Tibial nerve (tissue), 4 donors: Measurements from ENCODE around the gene USP24. TPM values are rescaled to one million over a fixed set of nuclear protein-coding genes. Genes with fewer than 3 reads are reported as not detected.

Experiments used
- DNase-seq, 2 donors: peaks; one replicate each; pipeline ENCODE4 v3.0.0-alpha.2; 2019; ENCODE audit warnings: low spot score in 2 of 2
- H3K27ac ChIP-seq, 4 donors: fragments of 200-600 bp; sonication (generic) in 3 of 4; one replicate each; pipeline ENCODE4 v1.5.1; 2017 to 2019; ENCODE audit warnings: mild to moderate bottlenecking in 1 of 4
- H3K27me3 ChIP-seq, 2 donors: fragments of 200-600 bp; sonication (generic) in 1 of 2; one replicate each; pipeline versions ENCODE4 v1.5.1 to v1.6.0; 2017 to 2019
- H3K36me3 ChIP-seq, 3 donors: fragments of 200-600 bp; sonication (generic); one replicate each; pipeline ENCODE4 v1.5.1; 2018 to 2019
- H3K4me1 ChIP-seq, 4 donors: fragments of 200-600 bp; sonication (generic) in 3 of 4; one replicate each; pipeline ENCODE4 v1.5.1; 2017 to 2019
- H3K4me3 ChIP-seq, 4 donors: fragments of 200-600 bp; sonication (generic) in 3 of 4; one replicate each; pipeline ENCODE4 v1.5.1; 2017 to 2019; ENCODE audit warnings: mild to moderate bottlenecking in 1 of 4, moderate library complexity in 1 of 4
- H3K9me3 ChIP-seq, 4 donors: fragments of 200-600 bp; sonication (generic) in 3 of 4; one replicate each; pipeline ENCODE4 v1.5.1; 2017 to 2019
- EP300 ChIP-seq, 2 donors: sonication (generic); formaldehyde crosslinking; IDR thresholded peaks; one replicate each; pipeline ENCODE4 v1.6.1; 2017; ENCODE audit warnings: antibody characterized with exemption in 2 of 2, mild to moderate bottlenecking in 1 of 2
- POLR2A ChIP-seq, 2 donors: fragments of 450-650 bp; IDR thresholded peaks; one replicate each; pipeline ENCODE4 v1.6.1; 2017; ENCODE audit warnings: antibody characterized with exemption in 2 of 2, mild to moderate bottlenecking in 2 of 2, moderate library complexity in 2 of 2
- WGBS, 2 donors: methylation state at CpG; one replicate each; pipeline ENCODE4 v1.1.5; 2018; 5-methylcytosine and 5-hydroxymethylcytosine counted together
- total RNA-seq, 4 donors: library from RNA; depleted of rRNA; stranded (reverse); fragments of >200 nt; gene quantifications; one replicate each; pipeline ENCODE4 v1.1.0, GENCODE V29; 2016
- TF ChIP-seq, protein P1 (sequence below), 5 experiments: fragments of 200-600 bp in 3 of 5; fragments of 450-650 bp in 2 of 5; sonication (generic) in 3 of 5; IDR thresholded peaks; one replicate each; pipeline ENCODE4 v1.5.1; 2016 to 2019; ENCODE audit warnings: antibody characterized with exemption in 5 of 5, mild to moderate bottlenecking in 3 of 5, moderate library complexity in 2 of 5

USP24 gene, protein sequence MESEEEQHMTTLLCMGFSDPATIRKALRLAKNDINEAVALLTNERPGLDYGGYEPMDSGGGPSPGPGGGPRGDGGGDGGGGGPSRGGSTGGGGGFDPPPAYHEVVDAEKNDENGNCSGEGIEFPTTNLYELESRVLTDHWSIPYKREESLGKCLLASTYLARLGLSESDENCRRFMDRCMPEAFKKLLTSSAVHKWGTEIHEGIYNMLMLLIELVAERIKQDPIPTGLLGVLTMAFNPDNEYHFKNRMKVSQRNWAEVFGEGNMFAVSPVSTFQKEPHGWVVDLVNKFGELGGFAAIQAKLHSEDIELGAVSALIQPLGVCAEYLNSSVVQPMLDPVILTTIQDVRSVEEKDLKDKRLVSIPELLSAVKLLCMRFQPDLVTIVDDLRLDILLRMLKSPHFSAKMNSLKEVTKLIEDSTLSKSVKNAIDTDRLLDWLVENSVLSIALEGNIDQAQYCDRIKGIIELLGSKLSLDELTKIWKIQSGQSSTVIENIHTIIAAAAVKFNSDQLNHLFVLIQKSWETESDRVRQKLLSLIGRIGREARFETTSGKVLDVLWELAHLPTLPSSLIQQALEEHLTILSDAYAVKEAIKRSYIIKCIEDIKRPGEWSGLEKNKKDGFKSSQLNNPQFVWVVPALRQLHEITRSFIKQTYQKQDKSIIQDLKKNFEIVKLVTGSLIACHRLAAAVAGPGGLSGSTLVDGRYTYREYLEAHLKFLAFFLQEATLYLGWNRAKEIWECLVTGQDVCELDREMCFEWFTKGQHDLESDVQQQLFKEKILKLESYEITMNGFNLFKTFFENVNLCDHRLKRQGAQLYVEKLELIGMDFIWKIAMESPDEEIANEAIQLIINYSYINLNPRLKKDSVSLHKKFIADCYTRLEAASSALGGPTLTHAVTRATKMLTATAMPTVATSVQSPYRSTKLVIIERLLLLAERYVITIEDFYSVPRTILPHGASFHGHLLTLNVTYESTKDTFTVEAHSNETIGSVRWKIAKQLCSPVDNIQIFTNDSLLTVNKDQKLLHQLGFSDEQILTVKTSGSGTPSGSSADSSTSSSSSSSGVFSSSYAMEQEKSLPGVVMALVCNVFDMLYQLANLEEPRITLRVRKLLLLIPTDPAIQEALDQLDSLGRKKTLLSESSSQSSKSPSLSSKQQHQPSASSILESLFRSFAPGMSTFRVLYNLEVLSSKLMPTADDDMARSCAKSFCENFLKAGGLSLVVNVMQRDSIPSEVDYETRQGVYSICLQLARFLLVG (N-terminal part only)
- total RNA-seq, result 10 to 100 TPM; 46.8 to 63.8 (median 55.7) TPM

DNA sequence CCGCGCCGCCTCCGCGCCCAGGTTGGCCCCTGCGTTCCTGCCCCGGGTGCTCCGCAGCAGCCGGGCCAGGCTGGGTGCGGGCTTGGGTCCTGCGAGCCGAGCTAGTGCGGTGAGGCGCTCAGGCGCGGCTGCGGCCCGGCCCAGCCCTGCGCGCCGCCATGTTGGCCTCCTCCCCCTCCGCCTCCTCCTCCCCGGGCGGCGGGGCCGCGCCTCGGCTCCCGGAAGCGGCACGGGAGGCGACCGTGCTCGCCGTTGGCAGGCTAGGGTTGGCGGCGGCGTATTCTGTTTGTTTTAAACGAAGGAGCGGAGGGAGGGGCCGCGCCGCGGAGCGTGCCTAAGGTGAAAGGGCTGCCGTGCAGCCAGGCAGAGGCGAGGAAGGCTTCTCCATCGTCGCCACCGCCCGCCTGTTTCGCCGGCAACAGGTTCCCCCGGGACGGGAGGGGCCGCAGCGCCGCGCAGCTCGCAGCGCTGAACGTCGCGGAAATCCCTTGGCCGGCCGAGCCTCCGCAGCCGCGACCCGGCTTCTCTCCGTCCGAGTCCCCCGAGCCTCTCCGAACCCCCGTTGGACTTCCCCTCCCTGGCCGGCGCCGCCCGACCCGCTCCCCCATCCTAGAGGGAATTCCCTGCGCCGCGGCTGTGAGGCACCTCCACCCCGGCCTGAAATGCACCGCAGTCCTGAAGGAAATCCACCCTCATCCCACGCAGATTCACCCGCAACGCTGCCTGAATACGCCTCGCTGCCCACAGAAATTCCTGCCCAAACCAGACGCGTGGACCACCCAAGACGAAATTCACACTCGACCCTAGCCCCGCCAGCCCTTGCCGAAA lies at the start of gene USP24:
TSS of gene USP24 (minus strand) at position 171 of the 828 bp plus-strand sequence. CDS start 251 bp downstream, outside the sequence.
- Histone ChIP-seq H3K9me3 (no peaks in the 10 kb centered on the region), H3K27me3 (no peaks in the 10 kb centered on the region), H3K27ac (peak within 1 kb of the TSS; percentile 85 to 98 (median 95)), H3K4me3 (peak within 1 kb of the TSS; percentile 43 to 96 (median 74)), H3K4me1 (peaks cover 0 to 60% (median 33%) of the 10 kb centered on the region in 4 donors), H3K36me3 (no peaks in the 10 kb centered on the region)
- peak; percentile 48 to 53 for DNase-seq
- WGBS, 2 donors, result 0% methylated on average over 56 to 76 of the region's 96 CpGs
- TF ChIP-seq, protein P1, sequence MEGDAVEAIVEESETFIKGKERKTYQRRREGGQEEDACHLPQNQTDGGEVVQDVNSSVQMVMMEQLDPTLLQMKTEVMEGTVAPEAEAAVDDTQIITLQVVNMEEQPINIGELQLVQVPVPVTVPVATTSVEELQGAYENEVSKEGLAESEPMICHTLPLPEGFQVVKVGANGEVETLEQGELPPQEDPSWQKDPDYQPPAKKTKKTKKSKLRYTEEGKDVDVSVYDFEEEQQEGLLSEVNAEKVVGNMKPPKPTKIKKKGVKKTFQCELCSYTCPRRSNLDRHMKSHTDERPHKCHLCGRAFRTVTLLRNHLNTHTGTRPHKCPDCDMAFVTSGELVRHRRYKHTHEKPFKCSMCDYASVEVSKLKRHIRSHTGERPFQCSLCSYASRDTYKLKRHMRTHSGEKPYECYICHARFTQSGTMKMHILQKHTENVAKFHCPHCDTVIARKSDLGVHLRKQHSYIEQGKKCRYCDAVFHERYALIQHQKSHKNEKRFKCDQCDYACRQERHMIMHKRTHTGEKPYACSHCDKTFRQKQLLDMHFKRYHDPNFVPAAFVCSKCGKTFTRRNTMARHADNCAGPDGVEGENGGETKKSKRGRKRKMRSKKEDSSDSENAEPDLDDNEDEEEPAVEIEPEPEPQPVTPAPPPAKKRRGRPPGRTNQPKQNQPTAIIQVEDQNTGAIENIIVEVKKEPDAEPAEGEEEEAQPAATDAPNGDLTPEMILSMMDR (IDR thresholded peaks at IDR 0.05), result peak in 1 of 5 experiments; percentile 24
- peak in 1 of 2 donors; percentile 92 for TF ChIP-seq EP300 (IDR thresholded peaks at IDR 0.05)
- peak; percentile 79 to 89 for TF ChIP-seq POLR2A (IDR thresholded peaks at IDR 0.05)

DNA sequence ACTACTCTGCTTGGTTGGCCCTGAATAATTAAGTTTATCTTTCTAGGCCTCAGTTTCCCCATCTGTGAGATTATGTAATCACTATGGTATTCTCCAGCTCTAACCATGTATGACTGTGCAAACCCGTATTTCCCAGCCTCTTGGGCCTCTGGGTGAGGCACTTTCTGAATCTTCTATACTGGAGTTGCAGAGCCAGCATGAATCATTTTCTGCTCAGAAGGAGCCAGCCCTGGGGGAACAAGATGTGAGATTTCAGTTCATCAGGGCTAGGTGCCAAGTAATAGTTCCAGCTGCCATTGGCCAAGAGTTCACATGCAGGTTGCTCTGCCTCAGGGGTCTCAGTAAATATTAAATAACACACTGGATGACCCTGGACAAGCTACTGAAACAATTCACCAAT lies 47.7 kb upstream of the USP24 start:
- H3K4me1 ChIP-seq, result no peaks in the 10 kb centered on the region
- no peak overlapping the region for H3K4me3 ChIP-seq
- TF ChIP-seq, protein P1 (IDR thresholded peaks at IDR 0.05), result no peak
- TF ChIP-seq POLR2A (IDR thresholded peaks at IDR 0.05) (no peak), EP300 (IDR thresholded peaks at IDR 0.05) (no peak)
- no peak overlapping the region for H3K27ac ChIP-seq
- 48 to 67% methylated on average over 1 of the region's 1 CpG for WGBS, 2 donors
- DNase-seq, result no peak
- H3K9me3 ChIP-seq, result no peaks in the 10 kb centered on the region
- no peaks in the 10 kb centered on the region for H3K36me3 ChIP-seq
- H3K27me3 ChIP-seq, result no peaks in the 10 kb centered on the region

DNA sequence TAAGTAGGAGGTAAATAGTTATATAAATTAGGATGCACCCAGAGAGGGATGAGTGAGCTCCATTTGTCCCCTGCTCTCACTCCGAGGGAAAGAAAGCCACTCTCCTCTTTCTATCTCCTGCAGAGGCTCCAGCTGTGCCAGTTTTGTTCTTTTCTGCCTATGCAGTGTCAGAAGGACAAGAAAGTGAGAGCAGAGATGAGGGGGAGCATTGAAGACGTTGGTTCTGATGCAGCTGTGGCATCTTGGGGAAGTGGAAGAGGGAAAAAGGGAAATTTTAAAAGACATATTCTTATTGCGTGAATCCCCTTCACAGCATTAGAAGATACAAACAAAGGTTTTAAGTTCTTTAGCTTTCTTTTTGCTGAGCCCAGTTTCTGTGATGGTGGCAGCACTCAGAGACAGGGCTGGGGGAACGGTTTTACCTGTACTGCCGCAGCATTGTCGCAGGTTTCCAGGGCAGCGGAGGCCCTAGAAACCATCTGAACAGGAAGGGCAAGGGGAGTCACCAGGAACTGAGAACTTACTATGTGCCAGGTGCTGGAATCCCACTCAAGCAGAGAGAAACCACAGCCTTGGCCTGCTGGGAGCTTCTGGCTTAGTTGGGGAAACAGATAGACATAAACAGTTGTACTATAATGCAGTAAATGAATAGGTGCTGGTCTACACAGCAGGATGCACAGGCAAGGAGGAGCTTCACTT lies 44.9 kb upstream of the USP24 start:
- Histone ChIP-seq H3K4me3 (no peak overlapping the region), H3K9me3 (no peaks in the 10 kb centered on the region), H3K27me3 (no peaks in the 10 kb centered on the region), H3K4me1 (no peaks in the 10 kb centered on the region), H3K36me3 (no peaks in the 10 kb centered on the region), H3K27ac (no peak overlapping the region)
- 76 to 82% methylated on average over 7 of the region's 7 CpGs for WGBS, 2 donors
- TF ChIP-seq EP300 (IDR thresholded peaks at IDR 0.05), result no peak
- TF ChIP-seq POLR2A (IDR thresholded peaks at IDR 0.05), result no peak
- TF ChIP-seq, protein P1 (IDR thresholded peaks at IDR 0.05), result no peak
- DNase-seq, result no peak

DNA sequence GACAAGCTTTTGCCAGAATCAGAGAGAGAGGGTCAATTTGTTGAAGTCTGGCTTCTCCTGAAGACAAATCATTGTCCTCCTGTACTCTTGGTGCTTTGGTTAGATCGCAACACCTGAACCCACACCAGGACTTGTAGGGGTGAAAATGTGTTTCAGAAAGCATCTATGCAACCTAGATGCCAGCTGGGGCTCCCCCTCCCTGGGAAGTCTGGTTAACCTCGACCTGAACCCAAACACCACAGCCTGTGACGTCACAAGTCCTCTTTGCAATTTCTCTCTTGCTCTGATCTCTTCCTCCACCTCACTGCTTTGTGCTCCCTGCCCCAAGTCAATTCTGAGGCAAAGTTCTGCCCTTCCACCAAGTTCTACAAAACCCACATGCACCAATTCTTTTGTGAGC lies 42.8 kb upstream of the USP24 start:
- Histone ChIP-seq H3K27me3 (no peaks in the 10 kb centered on the region), H3K4me1 (no peaks in the 10 kb centered on the region), H3K9me3 (no peaks in the 10 kb centered on the region), H3K4me3 (no peak overlapping the region), H3K36me3 (no peaks in the 10 kb centered on the region), H3K27ac (no peak overlapping the region)
- TF ChIP-seq POLR2A (IDR thresholded peaks at IDR 0.05) (no peak), EP300 (IDR thresholded peaks at IDR 0.05) (no peak)
- TF ChIP-seq, protein P1 (IDR thresholded peaks at IDR 0.05), result no peak
- DNase-seq, result no peak
- WGBS, 2 donors, result 43 to 49% methylated on average over 3 of the region's 3 CpGs
